GM19438 (cell line): ENCODE measurements around the gene E2F6.

Experiments
- ATAC-seq: cut with Tn5 transposase; IDR thresholded peaks from one replicate; pipeline ENCODE4 v1.9.1; 2021; ENCODE audit warnings: low read depth; ENCODE audit not compliant: unreplicated experiment

The E2F6 gene

GRCh38 chr2:11465485-11466306, at the start of gene E2F6:
E2F6 (minus strand) TSS chr2:11466161; CDS start chr2:11465879, 282 bp downstream.
- peak; percentile 69 for ATAC-seq

GRCh38 chr2:11515490-11515981, 49.6 kb upstream of the E2F6 start:
- no peak for ATAC-seq

GRCh38 chr2:11514904-11515303, 48.9 kb upstream of the E2F6 start:
- no peak for ATAC-seq

- no peak for ATAC-seq
These were observed 48.2 kb upstream of the E2F6 start for GRCh38 chr2:11514081-11514730.

GRCh38 chr2:11513319-11513718, 47.4 kb upstream of the E2F6 start:
- ATAC-seq, result no peak

- no peak for ATAC-seq
These were observed 46.5 kb upstream of the E2F6 start for GRCh38 chr2:11512431-11512830.

- no peak for ATAC-seq
These were observed 43.8 kb upstream of the E2F6 start for GRCh38 chr2:11509657-11510360.

- ATAC-seq, result no peak
These were observed 42.3 kb upstream of the E2F6 start for GRCh38 chr2:11508279-11508678.

- no peak for ATAC-seq
These were observed 41.6 kb upstream of the E2F6 start for GRCh38 chr2:11507517-11507916.

GRCh38 chr2:11506611-11506969, 40.6 kb upstream of the E2F6 start:
- ATAC-seq, result no peak

- ATAC-seq, result peak; percentile 75
These were observed 40.0 kb upstream of the E2F6 start for GRCh38 chr2:11505652-11506610.

GRCh38 chr2:11503354-11503927, 37.5 kb upstream of the E2F6 start:
- no peak for ATAC-seq

- no peak for ATAC-seq
These were observed 36.9 kb upstream of the E2F6 start for GRCh38 chr2:11502740-11503292.

- ATAC-seq, result no peak
These were observed 34.8 kb upstream of the E2F6 start for GRCh38 chr2:11500702-11501303.

- no peak for ATAC-seq
These were observed 33.3 kb upstream of the E2F6 start for GRCh38 chr2:11499081-11499743.

- ATAC-seq, result peak; percentile 92
These were observed 32.6 kb upstream of the E2F6 start for GRCh38 chr2:11498543-11499034.

- no peak for ATAC-seq
These were observed 30.1 kb upstream of the E2F6 start for GRCh38 chr2:11495844-11496681.

GRCh38 chr2:11494310-11494709, 28.3 kb upstream of the E2F6 start:
- ATAC-seq, result no peak
